GM12874 (cell line): ENCODE results near the gene POLR2J.
A peak's percentile ranks its signal among the peaks of the same experiment; 100 is the strongest.
"Not testable (repeated sequence)": the region's sequence is repeated elsewhere in the genome, so short reads cannot be mapped to it uniquely, and the experiment has no call there.

Experiments used
- CTCF ChIP-seq: IDR thresholded peaks from 2 replicates; pipeline ENCODE4 v1.5.1; 2011; ENCODE audit warnings: low read depth, mild to moderate bottlenecking, control low read depth, low read length, moderate library complexity; ENCODE audit not compliant: insufficient read depth

The POLR2J gene

GRCh38 chr7:102478314-102479208 lies at the start of gene POLR2J:
Gene POLR2J (minus strand): TSS chr7:102478922. CDS start chr7:102478860, 62 bp downstream.
- 0 out of 2 replicates have a peak, but pooled peaks have one; percentile 14 for TF ChIP-seq CTCF

GRCh38 chr7:102517550-102518147 lies 38.9 kb upstream of the POLR2J start, which contains the start of gene RASA4B:
Gene RASA4B (minus strand): TSS chr7:102517777. CDS start chr7:102517710, 67 bp downstream.
- not testable (repeated sequence) for TF ChIP-seq CTCF

- TF ChIP-seq CTCF, result peak; percentile 34
These were observed 1.4 kb upstream of the POLR2J start for GRCh38 chr7:102479982-102480637.

- no peak for TF ChIP-seq CTCF
These were observed 5.3 kb downstream of the POLR2J start for GRCh38 chr7:102473271-102473991.

- no peak for TF ChIP-seq CTCF
These were observed 6.3 kb downstream of the POLR2J start for GRCh38 chr7:102472126-102473041.

GRCh38 chr7:102471791-102472125 lies 7.0 kb downstream of the POLR2J start:
- no peak for TF ChIP-seq CTCF
